HUES48 (cell line): ENCODE measurements around the gene DNAH9.

Source experiments
- H3K27ac ChIP-seq: one replicate; pipeline ENCODE4 v1.7.0; 2013; ENCODE audit warnings: low read depth, low read length, inconsistent platforms
- H3K27me3 ChIP-seq: 2 replicates; pipeline ENCODE4 v1.6.1; 2013; ENCODE audit warnings: mild to moderate bottlenecking, low read length; ENCODE audit not compliant: control insufficient read depth, insufficient read depth
- H3K36me3 ChIP-seq: 2 replicates; pipeline ENCODE4 v1.6.1; 2013; ENCODE audit warnings: low read length; ENCODE audit not compliant: control insufficient read depth, insufficient read depth
- H3K4me1 ChIP-seq: 2 replicates; pipeline ENCODE4 v1.6.1; 2013; ENCODE audit warnings: mild to moderate bottlenecking, low read length; ENCODE audit not compliant: control insufficient read depth, insufficient read depth
- H3K4me3 ChIP-seq: 2 replicates; pipeline ENCODE4 v1.5.1; 2013; ENCODE audit warnings: mild to moderate bottlenecking, low read depth, low read length
- H3K9ac ChIP-seq: 2 replicates; pipeline ENCODE4 v1.6.1; 2013; ENCODE audit warnings: mild to moderate bottlenecking, low read depth, low read length, moderate library complexity
- H3K9me3 ChIP-seq: 2 replicates; pipeline ENCODE4 v1.6.1; 2013; ENCODE audit warnings: low read length; ENCODE audit not compliant: control insufficient read depth, insufficient read depth

DNAH9 gene

GRCh38 chr17:11757815-11758214 is 159.5 kb downstream of the DNAH9 start:
- Histone ChIP-seq H3K4me1 (no peaks in the 10 kb centered on the region), H3K9ac (no peak overlapping the region), H3K27ac (no peak overlapping the region), H3K4me3 (no peak overlapping the region), H3K9me3 (no peaks in the 10 kb centered on the region), H3K27me3 (no peaks in the 10 kb centered on the region), H3K36me3 (no peaks in the 10 kb centered on the region)

DNA sequence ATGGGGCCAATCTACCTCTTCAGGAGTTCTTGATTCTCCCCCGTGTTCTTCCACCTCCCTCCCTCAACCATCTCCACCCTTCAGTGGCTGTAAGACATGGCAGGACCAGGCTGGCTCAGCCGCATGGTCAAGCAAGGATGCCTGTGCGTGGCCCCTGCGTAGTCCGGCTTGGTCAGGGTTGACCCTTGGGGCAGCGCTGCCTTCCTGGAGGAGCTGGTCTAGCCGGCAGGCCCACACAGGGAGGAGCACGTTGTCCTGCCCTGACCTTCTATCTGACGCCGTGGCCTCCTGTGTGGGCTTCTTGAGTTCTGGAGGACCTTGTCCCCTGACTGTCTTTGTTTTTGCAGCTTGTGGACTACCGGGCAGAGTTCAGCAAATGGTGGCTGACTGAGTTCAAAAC is 169.8 kb downstream of the DNAH9 start:
- no peaks in the 10 kb centered on the region for H3K9me3 ChIP-seq
- no peaks in the 10 kb centered on the region for H3K36me3 ChIP-seq
- H3K27ac ChIP-seq, result no peak overlapping the region
- no peaks in the 10 kb centered on the region for H3K27me3 ChIP-seq
- H3K4me1 ChIP-seq, result no peaks in the 10 kb centered on the region
- H3K4me3 ChIP-seq, result no peak overlapping the region
- H3K9ac ChIP-seq, result no peak overlapping the region

DNA sequence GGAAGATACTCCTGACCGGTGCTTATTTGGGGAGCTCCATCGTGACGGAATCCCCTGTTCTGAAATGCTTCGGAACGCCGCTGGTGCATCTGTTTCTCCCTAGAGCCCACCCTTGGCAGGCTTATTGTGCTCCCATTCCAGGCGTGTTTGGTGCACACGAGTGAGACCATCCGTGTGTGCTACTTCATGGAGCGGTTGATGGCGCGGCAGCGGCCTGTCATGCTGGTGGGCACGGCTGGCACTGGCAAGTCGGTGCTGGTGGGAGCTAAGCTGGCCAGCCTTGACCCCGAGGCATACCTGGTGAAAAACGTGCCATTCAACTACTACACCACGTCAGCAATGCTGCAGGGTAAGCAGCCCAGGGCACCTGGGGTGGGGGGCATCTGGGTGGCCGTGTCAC is 170.7 kb downstream of the DNAH9 start:
- no peak overlapping the region for H3K27ac ChIP-seq
- no peaks in the 10 kb centered on the region for H3K4me1 ChIP-seq
- H3K9ac ChIP-seq, result no peak overlapping the region
- H3K4me3 ChIP-seq, result no peak overlapping the region
- no peaks in the 10 kb centered on the region for H3K27me3 ChIP-seq
- H3K36me3 ChIP-seq, result no peaks in the 10 kb centered on the region
- no peaks in the 10 kb centered on the region for H3K9me3 ChIP-seq

DNA sequence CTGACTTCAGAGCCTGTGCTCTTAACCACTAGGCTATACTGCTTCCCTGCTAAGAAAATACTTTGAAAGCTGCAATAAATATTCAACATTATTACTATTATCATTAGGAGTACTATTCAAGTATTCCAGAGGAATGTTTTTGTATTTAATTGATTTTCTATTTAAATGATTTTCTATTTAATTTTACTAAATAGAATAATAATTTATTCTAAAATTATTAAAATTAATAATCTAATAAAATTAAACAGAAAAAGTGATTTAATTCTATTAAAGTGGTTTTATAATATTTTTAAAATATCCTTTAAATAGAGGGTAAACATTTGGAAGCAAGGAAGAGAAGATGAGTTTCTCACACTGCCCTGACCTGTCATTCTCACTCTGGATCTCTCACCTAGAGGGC is 173.8 kb downstream of the DNAH9 start:
- Histone ChIP-seq H3K9me3 (no peaks in the 10 kb centered on the region), H3K27ac (no peak overlapping the region), H3K4me3 (no peak overlapping the region), H3K36me3 (no peaks in the 10 kb centered on the region), H3K9ac (no peak overlapping the region), H3K27me3 (no peaks in the 10 kb centered on the region), H3K4me1 (no peaks in the 10 kb centered on the region)

GRCh38 chr17:11779892-11780291 is 181.6 kb downstream of the DNAH9 start:
- no peak overlapping the region for H3K27ac ChIP-seq
- H3K9ac ChIP-seq, result no peak overlapping the region
- H3K4me1 ChIP-seq, result no peaks in the 10 kb centered on the region
- H3K27me3 ChIP-seq, result no peaks in the 10 kb centered on the region
- H3K36me3 ChIP-seq, result no peaks in the 10 kb centered on the region
- no peaks in the 10 kb centered on the region for H3K9me3 ChIP-seq
- H3K4me3 ChIP-seq, result no peak overlapping the region

GRCh38 chr17:11780621-11781020 is 182.4 kb downstream of the DNAH9 start:
- no peak overlapping the region for H3K4me3 ChIP-seq
- H3K36me3 ChIP-seq, result no peaks in the 10 kb centered on the region
- no peaks in the 10 kb centered on the region for H3K9me3 ChIP-seq
- no peak overlapping the region for H3K27ac ChIP-seq
- no peaks in the 10 kb centered on the region for H3K27me3 ChIP-seq
- H3K4me1 ChIP-seq, result no peaks in the 10 kb centered on the region
- H3K9ac ChIP-seq, result no peak overlapping the region

GRCh38 chr17:11786711-11787438 is 188.6 kb downstream of the DNAH9 start:
- no peaks in the 10 kb centered on the region for H3K36me3 ChIP-seq
- H3K4me1 ChIP-seq, result no peaks in the 10 kb centered on the region
- H3K4me3 ChIP-seq, result no peak overlapping the region
- H3K9me3 ChIP-seq, result 0 out of 2 replicates have a peak, but pooled peaks cover 7% of the 10 kb centered on the region
- H3K9ac ChIP-seq, result no peak overlapping the region
- no peaks in the 10 kb centered on the region for H3K27me3 ChIP-seq
- no peak overlapping the region for H3K27ac ChIP-seq

DNA sequence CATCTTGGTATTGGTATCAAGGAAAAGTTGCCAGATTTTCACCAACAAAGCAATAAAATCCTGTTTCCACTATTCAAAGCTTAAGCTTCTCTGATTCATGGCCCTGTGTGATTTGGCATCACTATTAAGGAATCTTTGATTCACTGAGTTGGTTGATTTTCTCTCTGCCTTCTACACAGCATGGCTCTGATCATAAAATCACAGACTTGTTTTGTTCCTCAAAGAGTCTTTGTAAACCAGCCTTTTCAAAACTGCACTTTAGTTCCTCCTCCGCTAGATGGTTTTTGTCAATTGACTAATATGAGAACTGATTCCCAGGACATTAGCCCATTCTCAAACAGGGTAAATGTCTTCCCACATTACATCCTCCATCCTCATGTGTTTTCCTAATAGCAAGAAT is 197.6 kb downstream of the DNAH9 start:
- no peaks in the 10 kb centered on the region for H3K4me1 ChIP-seq
- no peaks in the 10 kb centered on the region for H3K27me3 ChIP-seq

DNA sequence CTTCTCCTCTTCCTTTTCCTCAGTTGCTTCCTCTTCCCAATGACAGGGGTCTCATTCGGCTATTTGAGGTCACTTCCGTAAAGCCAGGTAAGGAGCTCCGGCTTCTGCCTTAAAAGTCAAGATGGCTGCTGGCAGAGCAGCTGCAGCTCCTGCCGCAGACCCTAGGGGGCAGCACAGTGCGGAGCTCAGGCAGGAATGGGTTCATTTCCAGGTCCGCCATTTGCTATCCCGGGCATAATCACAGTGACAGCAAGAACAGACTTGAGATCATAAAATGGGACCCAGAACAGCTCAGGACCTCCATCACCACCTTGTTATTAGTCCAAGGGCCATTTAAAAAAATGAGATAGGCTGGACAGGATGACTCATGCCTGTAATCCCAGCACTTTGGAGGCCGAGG is 199.5 kb downstream of the DNAH9 start:
- Histone ChIP-seq H3K4me1 (no peaks in the 10 kb centered on the region), H3K9me3 (0 out of 2 replicates have a peak, but pooled peaks cover 4% of the 10 kb centered on the region), H3K27me3 (no peaks in the 10 kb centered on the region), H3K36me3 (no peaks in the 10 kb centered on the region), H3K4me3 (no peak overlapping the region), H3K9ac (no peak overlapping the region), H3K27ac (no peak overlapping the region)

More for the DNA sequence above, 197.6 kb downstream of the DNAH9 start:
- Histone ChIP-seq H3K36me3 (no peaks in the 10 kb centered on the region), H3K9me3 (0 out of 2 replicates have a peak, but pooled peaks cover 4% of the 10 kb centered on the region), H3K9ac (no peak overlapping the region), H3K27ac (no peak overlapping the region), H3K4me3 (no peak overlapping the region)

GRCh38 chr17:11803231-11803969 is 205.1 kb downstream of the DNAH9 start:
- H3K4me1 ChIP-seq, result peaks cover 10% of the 10 kb centered on the region
- H3K9me3 ChIP-seq, result no peaks in the 10 kb centered on the region
- no peak overlapping the region for H3K9ac ChIP-seq
- no peak overlapping the region for H3K4me3 ChIP-seq
- H3K27me3 ChIP-seq, result no peaks in the 10 kb centered on the region
- no peak overlapping the region for H3K27ac ChIP-seq
- no peaks in the 10 kb centered on the region for H3K36me3 ChIP-seq

DNA sequence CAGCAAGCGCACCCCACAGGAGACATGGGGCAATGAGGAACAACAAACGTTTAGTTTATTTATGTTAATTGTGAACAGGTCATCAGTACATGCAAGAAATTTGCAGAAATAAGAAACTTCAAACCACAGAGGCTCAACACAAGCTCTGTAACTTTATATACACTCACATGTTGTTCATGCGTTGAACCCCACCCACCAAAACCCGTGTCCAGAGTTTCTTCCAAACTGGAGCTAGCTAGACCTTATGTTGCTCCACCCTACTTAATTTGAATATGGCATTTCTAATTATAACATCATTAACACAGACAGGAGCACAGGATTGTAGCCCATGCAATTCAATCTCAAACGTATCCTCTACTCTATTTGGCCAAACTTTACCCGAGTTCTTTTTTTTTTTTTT is 206.9 kb downstream of the DNAH9 start:
- H3K27ac ChIP-seq, result no peak overlapping the region
- peaks cover 10% of the 10 kb centered on the region for H3K4me1 ChIP-seq
- no peaks in the 10 kb centered on the region for H3K27me3 ChIP-seq
- H3K9ac ChIP-seq, result no peak overlapping the region
- no peaks in the 10 kb centered on the region for H3K36me3 ChIP-seq
- no peaks in the 10 kb centered on the region for H3K9me3 ChIP-seq
- no peak overlapping the region for H3K4me3 ChIP-seq
